Testis (tissue), 2 donors: ENCODE measurements around the gene CDK5R1.

ENCODE experiments used
- CTCF ChIP-seq, 3 experiments: fragments of 450-650 bp in 2 of 3; fragments of 200-600 bp in 1 of 3; sonication (generic) in 1 of 3; IDR thresholded peaks; one replicate each; pipeline ENCODE4 v1.5.1; 2016 to 2019; ENCODE audit warnings: antibody characterized with exemption in 3 of 3, mild to moderate bottlenecking in 2 of 3, moderate library complexity in 1 of 3
- POLR2A ChIP-seq: fragments of 450-650 bp; IDR thresholded peaks from one replicate; pipeline ENCODE4 v1.6.1; 2017; ENCODE audit warnings: antibody characterized with exemption, mild to moderate bottlenecking, moderate library complexity

GRCh38 chr17:32515677-32516383 lies 29.0 kb downstream of the CDK5R1 start:
- TF ChIP-seq POLR2A (no peak), CTCF (IDR thresholded peaks at IDR 0.05) (no peak)
